Aorta (tissue), 5 donors: ENCODE measurements around the gene EIF4A3. TPM values are rescaled to one million over a fixed set of nuclear protein-coding genes. Genes with fewer than 3 reads are reported as not detected.

Experiments used
- ATAC-seq: fragments of 200-7000 bp; cut with Tn5 transposase; one replicate; pipeline ENCODE4 v1.9.1; 2022; ENCODE audit warnings: moderate library complexity; ENCODE audit not compliant: low FRiP score
- DNase-seq, 2 donors: peaks; one replicate each; pipeline ENCODE4 v3.0.0-alpha.2; 2020
- H3K27ac ChIP-seq, 2 donors: one replicate each; pipeline ENCODE4 v1.5.1; 2013; ENCODE audit warnings: low read length in 2 of 2, mild to moderate bottlenecking in 2 of 2, moderate library complexity in 2 of 2, control low read depth in 1 of 2, inconsistent platforms in 1 of 2, low read depth in 1 of 2
- H3K27me3 ChIP-seq, 2 donors: one replicate each; pipeline ENCODE4 v1.6.1; 2013; ENCODE audit warnings: control low read depth in 1 of 2, low read length in 1 of 2, mild to moderate bottlenecking in 1 of 2, moderate library complexity in 1 of 2; ENCODE audit not compliant: insufficient read depth in 2 of 2, control insufficient read depth in 1 of 2
- H3K36me3 ChIP-seq, 2 donors: one replicate each; pipeline ENCODE4 v1.6.1; 2013; ENCODE audit warnings: control low read depth in 1 of 2, low read length in 1 of 2, mild to moderate bottlenecking in 1 of 2; ENCODE audit not compliant: insufficient read depth in 2 of 2, control insufficient read depth in 1 of 2
- H3K4me1 ChIP-seq, 2 donors: one replicate each; pipeline ENCODE4 v1.6.1; 2013; ENCODE audit warnings: low read length in 2 of 2, control low read depth in 1 of 2, mild to moderate bottlenecking in 1 of 2, moderate library complexity in 1 of 2; ENCODE audit not compliant: insufficient read depth in 2 of 2, control insufficient read depth in 1 of 2
- H3K4me3 ChIP-seq, 2 donors: one replicate each; pipeline ENCODE4 v1.5.1; 2013; ENCODE audit warnings: low read length in 2 of 2, control low read depth in 1 of 2, mild to moderate bottlenecking in 1 of 2
- H3K9me3 ChIP-seq: one replicate; pipeline ENCODE4 v1.6.1; 2013; ENCODE audit warnings: mild to moderate bottlenecking, low read length; ENCODE audit not compliant: control insufficient read depth
- WGBS, 2 donors: extraction: QIAGEN DNeasy Blood & Tissue Kit; methylation state at CpG; one replicate each; pipeline ENCODE4 v1.1.7; 2013; 5-methylcytosine and 5-hydroxymethylcytosine counted together
- intact Hi-C, 2 donors: fragments of 100-400 bp; cut with DNase I; formaldehyde crosslinking; loops; one replicate each; pipeline versions ENCODE4 v1.14.2 to v1.15.0; 2022
- polyA plus RNA-seq, 2 donors: library from polyadenylated mRNA; stranded (reverse); fragments of 200-250 nt; gene quantifications; one replicate each; pipeline ENCODE4 v1.2.3, GENCODE V29; 2013
- total RNA-seq, 2 donors: library from RNA; stranded (reverse); fragmentation: NEBNext Ultra II Directional; extraction: Animal tissue kit (Norgen Biotek cat#: 25700); gene quantifications; one replicate each; pipeline ENCODE4 v1.2.1, GENCODE V29; 2021
- donor health status: healthy with polysubstance abuse.
- donor health status: Bipolar disorder and iron deficiency.
- donor health status: DM: no; HTN: no; CAD: no.
- donor health status: DM: no; HTN: no; CAD: no.
- donor health status: DM: yes; HTN: yes; CAD: no.

The EIF4A3 gene
- total and polyA plus RNA-seq, 4 donors = 40.2 to 65.8 (median 43.8) TPM

GRCh38 chr17:80146121-80147034 lies 550 bp downstream of the EIF4A3 start:
- 0% methylated on average over 50 to 69 of the region's 69 CpGs for WGBS, 2 donors
- intact Hi-C loops = loop anchor here (5.0 to 10.0 kb wide), 2 partner anchors 44 to 108 kb away; partner anchors contain the start of gene GAA (in 1 of the 2)
- ATAC-seq = peak; percentile 33

GRCh38 chr17:80145076-80146075 lies 1.6 kb downstream of the EIF4A3 start:
- ATAC-seq (no peak), DNase-seq (no peak)
- Histone ChIP-seq H3K4me3 (peak overlapping the region in 1 of 2 donors; percentile 79), H3K4me1 (peaks cover 0 to 2% of the 10 kb centered on the region in 2 donors), H3K27ac (no peak overlapping the region), H3K9me3 (no peaks in the 10 kb centered on the region), H3K36me3 (peaks cover 2 to 8% of the 10 kb centered on the region in 2 donors), H3K27me3 (no peaks in the 10 kb centered on the region)
- 43 to 47% methylated on average over 10 of the region's 10 CpGs for WGBS, 2 donors
- intact Hi-C loops = loop anchor here (5.0 to 10.0 kb wide), 2 partner anchors 43 to 109 kb away; partner anchors contain the start of gene GAA (in 1 of the 2)

More at GRCh38 chr17:80146121-80147034, 550 bp downstream of the EIF4A3 start:
- Histone ChIP-seq H3K27ac (peak overlapping the region in 1 of 2 donors; percentile 14), H3K4me3 (peak overlapping the region; percentile 60 to 79), H3K36me3 (peaks cover 2 to 8% of the 10 kb centered on the region in 2 donors), H3K27me3 (no peaks in the 10 kb centered on the region), H3K9me3 (no peaks in the 10 kb centered on the region), H3K4me1 (peaks cover 0 to 2% of the 10 kb centered on the region in 2 donors)
- DNase-seq = no peak

- ATAC-seq = no peak
- no peak overlapping the region for H3K27ac ChIP-seq
- H3K4me1 ChIP-seq = peaks cover 0 to 2% of the 10 kb centered on the region in 2 donors
- intact Hi-C loops = loop anchor here in 1 of 2 donors (10.0 kb wide), 1 partner anchor 112 kb away; no protein-coding TSS in a partner anchor
- no peak for DNase-seq
- no peaks in the 10 kb centered on the region for H3K27me3 ChIP-seq
- peaks cover 8 to 13% of the 10 kb centered on the region in 2 donors for H3K36me3 ChIP-seq
- 78 to 86% methylated on average over 6 of the region's 6 CpGs for WGBS, 2 donors
- H3K9me3 ChIP-seq = no peaks in the 10 kb centered on the region
- H3K4me3 ChIP-seq = no peak overlapping the region
Measured at GRCh38 chr17:80142929-80143328, 4.0 kb downstream of the EIF4A3 start.

GRCh38 chr17:80141463-80142165 lies 5.3 kb downstream of the EIF4A3 start:
- H3K36me3 ChIP-seq = peaks cover 8 to 17% of the 10 kb centered on the region in 2 donors
- no peaks in the 10 kb centered on the region for H3K9me3 ChIP-seq
- H3K4me3 ChIP-seq = no peak overlapping the region
- H3K27ac ChIP-seq = no peak overlapping the region
- H3K4me1 ChIP-seq = peaks cover 0 to 2% of the 10 kb centered on the region in 2 donors
- H3K27me3 ChIP-seq = no peaks in the 10 kb centered on the region
- ATAC-seq = no peak
- 92 to 94% methylated on average over 7 of the region's 7 CpGs for WGBS, 2 donors
- DNase-seq = no peak
- intact Hi-C loops = loop anchor here in 1 of 2 donors (10.0 kb wide), 1 partner anchor 113 kb away; no protein-coding TSS in a partner anchor

- DNase-seq = no peak
- no peak for ATAC-seq
- peaks cover 12 to 17% of the 10 kb centered on the region in 2 donors for H3K36me3 ChIP-seq
- no peak overlapping the region for H3K4me3 ChIP-seq
- no peaks in the 10 kb centered on the region for H3K4me1 ChIP-seq
- no peak overlapping the region for H3K27ac ChIP-seq
- WGBS, 2 donors = 90 to 92% methylated on average over 18 of the region's 18 CpGs
- H3K27me3 ChIP-seq = no peaks in the 10 kb centered on the region
- intact Hi-C loops = no loop called here
- H3K9me3 ChIP-seq = no peaks in the 10 kb centered on the region
Measured at GRCh38 chr17:80138856-80139426, 8.0 kb downstream of the EIF4A3 start.

GRCh38 chr17:80137131-80137530 lies 9.8 kb downstream of the EIF4A3 start:
- Histone ChIP-seq H3K27ac (no peak overlapping the region), H3K9me3 (no peaks in the 10 kb centered on the region), H3K4me1 (no peaks in the 10 kb centered on the region), H3K27me3 (no peaks in the 10 kb centered on the region), H3K36me3 (peaks cover 7 to 15% of the 10 kb centered on the region in 2 donors), H3K4me3 (no peak overlapping the region)
- 94 to 95% methylated on average over 9 of the region's 9 CpGs for WGBS, 2 donors
- intact Hi-C loops = no loop called here
- DNase-seq (no peak), ATAC-seq (no peak)

- Histone ChIP-seq H3K27me3 (no peaks in the 10 kb centered on the region), H3K36me3 (peaks cover 7 to 8% of the 10 kb centered on the region in 2 donors), H3K4me3 (no peak overlapping the region), H3K4me1 (no peaks in the 10 kb centered on the region), H3K9me3 (no peaks in the 10 kb centered on the region), H3K27ac (no peak overlapping the region)
- ATAC-seq (no peak), DNase-seq (no peak)
- whole genome bisulfite sequencing, 2 donors = 90 to 94% methylated on average over 6 of the region's 6 CpGs
- intact Hi-C loops = no loop called here
Measured at GRCh38 chr17:80133626-80133970, 13.3 kb downstream of the EIF4A3 start.
